Cortex of kidney (tissue), 1 donor: Measurements from ENCODE around the gene CSK.

ENCODE experiments used
- DNase-seq: peaks from one replicate; lab custom pipeline; 2025; lab: John Stamatoyannopoulos, UW

The CSK gene

DNA sequence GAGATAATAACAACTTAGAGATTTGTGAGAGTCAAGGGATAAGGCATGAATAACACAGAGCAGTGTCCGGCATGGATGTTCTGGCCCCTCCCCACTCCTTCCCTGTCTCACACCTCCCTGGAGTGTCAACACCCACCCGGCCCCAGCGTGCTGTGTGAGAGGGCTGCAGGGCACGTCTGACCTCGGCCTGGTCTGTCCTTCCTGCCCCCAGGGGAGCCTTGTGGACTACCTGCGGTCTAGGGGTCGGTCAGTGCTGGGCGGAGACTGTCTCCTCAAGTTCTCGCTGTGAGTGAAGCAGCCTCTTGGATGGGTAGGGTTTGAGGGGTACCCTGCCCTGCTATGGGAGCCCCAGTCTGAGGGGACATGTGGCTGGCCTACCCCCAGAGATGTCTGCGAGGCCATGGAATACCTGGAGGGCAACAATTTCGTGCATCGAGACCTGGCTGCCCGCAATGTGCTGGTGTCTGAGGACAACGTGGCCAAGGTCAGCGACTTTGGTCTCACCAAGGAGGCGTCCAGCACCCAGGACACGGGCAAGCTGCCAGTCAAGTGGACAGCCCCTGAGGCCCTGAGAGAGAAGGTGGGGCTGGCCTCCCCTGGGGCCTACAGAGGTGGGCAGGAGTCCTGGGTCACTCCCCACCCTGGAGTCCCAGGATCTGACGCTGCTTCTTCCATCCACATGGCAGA, 19.6 kb downstream of the CSK start:
- DNase-seq = no peak

DNA sequence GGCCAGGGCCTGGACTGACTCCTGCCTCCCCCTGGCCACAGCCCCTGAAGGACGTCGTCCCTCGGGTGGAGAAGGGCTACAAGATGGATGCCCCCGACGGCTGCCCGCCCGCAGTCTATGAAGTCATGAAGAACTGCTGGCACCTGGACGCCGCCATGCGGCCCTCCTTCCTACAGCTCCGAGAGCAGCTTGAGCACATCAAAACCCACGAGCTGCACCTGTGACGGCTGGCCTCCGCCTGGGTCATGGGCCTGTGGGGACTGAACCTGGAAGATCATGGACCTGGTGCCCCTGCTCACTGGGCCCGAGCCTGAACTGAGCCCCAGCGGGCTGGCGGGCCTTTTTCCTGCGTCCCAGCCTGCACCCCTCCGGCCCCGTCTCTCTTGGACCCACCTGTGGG, 20.4 kb downstream of the CSK start:
- DNase-seq = no peak

DNA sequence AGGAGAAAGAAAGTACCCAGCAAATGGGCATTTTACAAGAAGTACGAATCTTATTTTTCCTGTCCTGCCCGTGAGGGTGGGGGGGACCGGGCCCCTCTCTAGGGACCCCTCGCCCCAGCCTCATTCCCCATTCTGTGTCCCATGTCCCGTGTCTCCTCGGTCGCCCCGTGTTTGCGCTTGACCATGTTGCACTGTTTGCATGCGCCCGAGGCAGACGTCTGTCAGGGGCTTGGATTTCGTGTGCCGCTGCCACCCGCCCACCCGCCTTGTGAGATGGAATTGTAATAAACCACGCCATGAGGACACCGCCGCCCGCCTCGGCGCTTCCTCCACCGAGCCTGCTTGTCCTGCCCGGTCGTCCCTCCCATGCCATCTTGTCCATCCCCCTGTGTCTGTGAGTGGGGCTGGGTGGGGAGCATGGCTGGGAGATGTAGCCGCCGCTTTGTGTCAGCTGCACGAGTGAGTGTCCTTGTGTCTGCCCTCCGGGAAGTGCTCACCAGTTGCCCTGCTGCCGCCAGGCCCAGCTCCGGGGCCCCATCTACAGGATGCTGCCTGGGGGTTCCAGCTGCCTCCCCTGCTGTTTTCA, 21.1 kb downstream of the CSK start:
- DNase-seq = no peak

DNA sequence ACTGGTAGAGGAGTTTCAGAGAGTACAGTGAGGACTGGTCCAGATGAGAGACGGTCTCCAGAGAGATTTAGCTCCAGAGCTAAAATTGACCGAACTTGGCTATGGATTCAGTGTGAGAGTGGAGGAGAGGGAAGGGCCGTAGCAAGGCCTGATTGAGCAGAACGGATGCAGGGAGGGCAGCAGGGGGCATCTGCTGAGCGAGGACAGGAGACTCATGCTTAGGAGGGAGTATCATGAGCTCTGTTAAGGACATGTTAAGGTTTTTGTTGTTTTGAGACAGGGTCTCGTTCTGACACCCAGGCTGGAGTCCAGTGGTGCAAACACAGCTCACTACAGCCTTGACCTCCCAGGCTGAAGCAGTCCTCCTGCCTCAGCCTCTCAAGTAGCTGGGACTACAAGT, 23.1 kb downstream of the CSK start:
- DNase-seq = no peak

DNA sequence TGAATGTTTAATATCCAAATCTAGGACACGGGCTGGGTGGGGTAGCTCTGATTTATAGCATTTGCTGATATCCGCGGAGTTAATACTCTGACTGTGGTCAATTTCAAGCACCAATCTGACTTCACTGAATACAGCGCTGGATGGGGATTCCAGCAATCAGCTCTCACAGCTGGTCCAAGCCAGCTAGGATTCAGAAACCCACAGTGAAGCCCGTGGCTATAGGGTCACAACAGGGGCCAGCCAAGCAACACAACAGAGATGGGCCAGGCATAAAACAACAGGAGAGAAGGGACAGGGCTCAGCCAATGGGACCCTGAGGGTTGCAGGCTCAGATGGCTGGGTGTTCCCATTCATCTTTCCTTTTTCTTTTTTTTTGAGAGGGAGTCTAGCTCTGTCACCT, 25.4 kb downstream of the CSK start:
- DNase-seq = no peak

DNA sequence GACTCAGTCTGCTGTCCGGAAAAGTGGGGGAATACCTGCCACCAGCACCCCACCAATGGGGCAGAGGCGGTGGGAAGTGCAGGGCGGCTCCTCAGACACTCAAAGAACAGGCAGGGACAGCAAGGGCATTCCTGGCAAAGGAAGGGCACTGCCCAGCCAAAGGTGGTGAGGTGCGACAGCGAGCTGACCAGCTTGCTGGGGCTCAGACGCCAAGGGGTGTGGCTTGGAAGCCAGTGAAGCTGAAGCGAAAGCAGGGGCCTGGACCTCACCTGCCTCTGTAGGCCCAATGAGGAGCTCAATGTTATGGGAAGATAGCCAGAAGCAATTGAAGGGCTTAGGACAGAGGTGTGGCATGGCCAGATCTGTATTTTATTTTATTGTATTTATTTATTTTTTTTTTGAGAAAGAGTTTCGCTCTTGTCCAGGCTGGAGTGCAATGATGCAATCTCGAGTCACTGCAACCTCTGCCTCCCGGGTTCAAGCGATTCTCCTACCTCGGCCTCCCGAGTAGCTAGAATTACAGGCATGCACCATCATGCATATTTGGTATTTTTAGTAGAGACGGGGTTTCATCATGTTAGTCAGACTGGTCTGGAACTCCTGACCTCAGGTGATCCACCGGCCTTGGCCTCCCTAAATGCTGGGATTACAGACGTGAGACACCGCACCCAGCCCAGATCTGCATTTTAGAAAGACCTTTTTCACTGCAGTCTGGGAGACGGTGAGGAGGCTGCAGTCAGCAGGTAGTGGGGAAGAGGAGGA, 26.4 kb downstream of the CSK start:
- DNase-seq = no peak

DNA sequence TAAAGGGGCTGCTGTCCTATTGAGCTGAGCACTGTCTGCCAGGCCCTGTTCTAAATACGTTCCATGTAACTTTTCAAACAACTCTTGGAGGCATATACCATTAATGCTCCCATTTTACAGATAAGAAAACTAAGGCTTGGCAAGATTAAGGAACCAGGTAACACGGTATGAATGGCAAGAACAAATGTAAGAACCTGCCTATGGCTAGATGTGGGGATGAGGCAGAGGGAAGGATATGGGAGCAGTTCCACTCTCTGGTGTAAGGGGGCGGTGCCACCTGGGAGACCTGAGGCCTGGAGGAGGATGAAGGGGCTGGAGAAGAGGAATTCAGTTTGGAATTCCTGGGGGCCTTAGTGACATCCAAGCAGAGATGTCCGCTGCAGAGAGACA, 27.0 kb downstream of the CSK start:
- no peak for DNase-seq

DNA sequence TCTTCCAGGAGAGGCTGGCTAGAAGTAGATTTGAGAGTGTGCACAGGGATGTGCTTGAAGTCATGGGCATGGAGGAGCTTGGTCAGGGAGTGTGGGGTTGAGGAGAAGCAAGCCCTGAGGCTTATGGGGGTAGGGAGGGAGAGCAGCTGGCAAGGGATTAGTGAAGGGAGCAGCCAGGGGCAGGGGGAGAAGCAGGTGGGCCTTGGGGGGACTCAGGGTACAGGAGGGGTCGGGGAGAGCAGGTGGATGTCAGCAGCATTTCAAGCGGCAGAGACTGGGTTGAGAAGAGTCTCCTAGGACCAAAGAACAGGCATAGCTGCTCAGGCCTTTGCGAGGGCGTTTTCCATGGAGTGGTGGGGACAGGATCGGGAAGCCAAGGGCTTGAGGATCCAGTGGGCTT, 27.4 kb downstream of the CSK start:
- no peak for DNase-seq

DNA sequence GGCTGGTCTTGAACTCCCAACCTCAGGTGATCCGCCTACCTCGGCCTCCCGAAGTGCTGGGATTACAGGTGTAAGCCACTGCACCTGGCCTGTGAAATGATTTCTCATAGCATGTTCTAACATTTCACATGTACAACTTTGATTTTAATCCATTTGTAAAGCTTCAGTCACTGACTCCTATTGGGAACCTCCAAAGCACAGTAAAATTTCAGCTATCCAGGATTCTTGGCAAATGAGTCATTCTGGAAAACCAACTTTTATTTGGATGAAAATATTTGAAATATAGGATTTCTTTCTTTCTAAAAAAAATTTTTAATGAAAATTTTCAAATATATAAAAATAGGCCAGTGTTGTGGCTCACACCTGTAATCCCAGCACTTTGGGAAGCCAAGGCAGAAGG, 28.1 kb downstream of the CSK start:
- DNase-seq = no peak

DNA sequence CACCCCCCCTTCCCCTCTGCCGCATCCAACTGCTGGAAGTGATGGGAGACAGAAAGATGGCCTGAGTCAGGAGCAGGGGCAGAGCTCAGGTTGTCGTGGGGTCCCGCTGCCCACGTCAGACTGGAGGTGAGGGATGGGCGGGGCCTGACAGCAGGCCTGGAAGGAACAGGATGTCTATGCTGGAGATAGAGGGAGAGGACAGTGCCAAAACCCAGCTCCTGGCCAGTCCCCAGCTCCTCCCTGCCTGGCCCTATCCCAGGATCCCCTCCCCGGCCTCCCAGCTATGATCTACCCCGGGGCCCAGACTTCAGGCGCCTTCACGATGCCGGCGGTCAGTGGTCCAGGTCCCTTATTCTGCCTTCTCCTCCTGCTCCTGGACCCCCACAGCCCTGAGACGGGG, 30.7 kb downstream of the CSK start, which contains the start of gene LMAN1L:
TSS of gene LMAN1L (plus strand) at position 303 of the 400 bp plus-strand sequence. CDS start at position 323, 20 bp downstream.
- no peak for DNase-seq

DNA sequence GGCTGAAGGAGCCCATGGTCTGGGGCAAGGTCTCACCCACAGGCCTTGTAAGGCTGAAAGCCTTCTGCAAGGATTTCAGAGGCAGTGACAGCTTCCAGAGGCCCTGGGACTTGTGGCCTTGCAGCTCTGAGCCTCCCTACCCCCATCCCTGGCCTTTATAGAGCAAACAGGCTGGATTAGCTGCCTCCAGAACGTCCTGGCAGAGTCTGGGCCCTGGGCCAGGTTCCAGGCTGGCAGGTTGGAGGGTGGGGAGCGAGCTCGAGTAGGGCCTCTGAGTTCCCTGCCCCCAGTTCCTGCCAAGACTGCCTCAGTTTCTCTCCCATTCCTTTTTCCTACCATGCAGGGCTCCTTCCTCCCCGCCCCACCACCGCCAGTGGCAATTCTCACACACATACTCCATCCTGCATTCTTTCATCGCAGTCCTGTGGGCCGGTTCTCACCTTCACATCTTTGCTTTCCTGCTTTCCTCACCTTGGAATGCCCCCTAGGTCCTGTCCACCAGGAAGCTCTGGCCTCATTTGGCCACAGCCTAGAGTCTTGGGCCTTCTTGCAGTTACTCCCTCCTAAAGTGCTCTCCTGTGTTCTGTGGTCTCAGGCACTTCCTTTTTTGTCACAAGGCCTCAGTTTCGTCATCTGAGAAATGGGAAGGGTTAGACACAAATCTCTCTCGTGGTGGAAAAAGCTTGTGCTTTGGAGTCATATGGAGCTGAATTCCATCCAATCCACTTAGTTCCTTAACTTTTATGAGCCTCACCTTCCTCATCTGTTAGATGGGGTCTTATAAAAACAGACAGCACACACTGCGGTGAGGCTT, 33.4 kb downstream of the CSK start:
- no peak for DNase-seq

DNA sequence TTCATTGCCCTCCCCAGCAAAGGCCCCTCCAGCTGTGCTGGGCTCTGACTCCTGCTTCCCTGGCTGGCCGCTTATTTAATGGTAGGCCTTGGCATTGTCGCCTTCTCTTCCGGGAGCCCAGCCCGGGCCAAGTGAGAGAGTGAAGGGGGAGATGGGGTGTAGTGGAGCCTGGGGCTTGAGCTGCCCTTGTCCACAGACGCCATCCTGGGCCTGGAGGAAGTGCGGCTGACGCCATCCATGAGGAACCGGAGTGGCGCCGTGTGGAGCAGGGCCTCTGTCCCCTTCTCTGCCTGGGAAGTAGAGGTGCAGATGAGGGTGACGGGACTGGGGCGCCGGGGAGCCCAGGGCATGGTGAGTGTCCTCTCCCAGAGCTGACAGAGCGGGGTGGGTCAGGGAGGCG, 34.1 kb downstream of the CSK start:
- no peak for DNase-seq

DNA sequence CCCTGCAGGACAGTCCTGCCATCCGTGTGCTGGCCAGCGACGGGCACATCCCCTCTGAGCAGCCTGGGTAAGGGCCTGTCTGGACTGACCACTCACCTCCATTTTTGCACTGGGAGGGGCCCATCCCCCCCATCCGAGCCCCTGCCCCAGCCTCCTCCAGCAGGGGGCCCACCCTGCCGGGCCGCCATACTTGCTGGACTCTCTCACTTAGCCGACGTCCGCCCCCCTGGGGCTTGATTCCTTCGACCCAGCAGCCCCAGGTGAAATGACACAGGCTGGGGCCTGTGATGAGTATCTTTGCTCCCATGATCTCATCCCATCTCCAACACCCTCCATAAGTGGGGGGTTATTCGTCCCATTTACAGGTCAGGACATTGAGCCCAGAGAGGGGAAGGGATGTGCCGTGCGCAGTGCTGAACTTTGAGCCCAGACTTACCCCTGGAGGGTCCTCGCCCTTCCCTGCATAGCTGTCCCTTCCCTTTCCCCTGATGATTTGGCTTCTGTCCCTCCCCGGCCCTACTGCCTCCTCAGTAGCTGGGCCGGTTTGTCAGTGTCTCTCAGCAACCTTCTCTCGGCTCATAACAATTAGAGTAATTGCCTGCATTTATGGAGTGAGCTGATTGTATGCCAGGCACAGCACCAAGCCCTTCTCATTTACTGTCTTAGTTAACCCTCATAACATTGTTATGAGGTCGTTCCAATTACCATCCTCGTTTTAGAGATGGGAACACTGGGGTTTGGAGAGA, 34.9 kb downstream of the CSK start:
- DNase-seq = no peak

DNA sequence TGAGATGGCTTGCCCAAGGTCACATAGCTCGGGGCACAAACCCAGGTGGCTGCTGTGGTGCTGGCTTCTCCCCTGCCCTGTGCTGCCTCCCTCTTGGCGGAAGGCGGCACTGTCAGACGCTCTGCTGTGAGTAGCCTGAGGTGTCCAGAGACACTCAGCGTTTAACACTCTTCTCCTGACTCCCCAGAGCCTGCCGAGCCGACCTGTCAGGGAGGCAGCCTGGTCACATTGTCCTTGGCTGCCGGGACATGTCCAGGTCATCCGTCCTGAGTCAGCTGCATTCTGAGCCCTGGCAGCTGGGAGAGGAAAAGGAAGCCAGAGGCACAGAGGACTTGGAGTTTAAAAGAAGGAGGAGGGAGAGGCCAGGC, 35.5 kb downstream of the CSK start:
- no peak for DNase-seq

DNA sequence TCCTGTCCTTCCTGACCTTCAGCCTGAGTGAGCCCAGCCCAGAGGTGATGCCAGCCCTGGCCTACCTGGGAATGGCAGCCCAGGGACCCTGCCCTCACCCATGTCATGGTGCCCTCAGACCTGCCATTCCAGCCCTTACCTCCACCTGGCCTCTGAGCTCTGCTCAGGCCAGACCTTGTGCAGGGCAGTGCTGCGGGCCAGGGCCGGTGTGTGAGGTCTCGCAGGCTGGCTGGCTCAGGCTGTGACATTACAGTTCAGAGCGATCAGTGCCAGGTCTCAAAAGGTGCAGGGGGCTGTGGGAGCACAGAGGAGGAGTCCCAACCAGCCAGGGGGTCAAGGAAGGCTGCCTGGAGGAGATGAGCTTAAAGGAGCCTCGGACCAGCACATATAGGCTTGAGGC, 38.2 kb downstream of the CSK start:
- no peak for DNase-seq

DNA sequence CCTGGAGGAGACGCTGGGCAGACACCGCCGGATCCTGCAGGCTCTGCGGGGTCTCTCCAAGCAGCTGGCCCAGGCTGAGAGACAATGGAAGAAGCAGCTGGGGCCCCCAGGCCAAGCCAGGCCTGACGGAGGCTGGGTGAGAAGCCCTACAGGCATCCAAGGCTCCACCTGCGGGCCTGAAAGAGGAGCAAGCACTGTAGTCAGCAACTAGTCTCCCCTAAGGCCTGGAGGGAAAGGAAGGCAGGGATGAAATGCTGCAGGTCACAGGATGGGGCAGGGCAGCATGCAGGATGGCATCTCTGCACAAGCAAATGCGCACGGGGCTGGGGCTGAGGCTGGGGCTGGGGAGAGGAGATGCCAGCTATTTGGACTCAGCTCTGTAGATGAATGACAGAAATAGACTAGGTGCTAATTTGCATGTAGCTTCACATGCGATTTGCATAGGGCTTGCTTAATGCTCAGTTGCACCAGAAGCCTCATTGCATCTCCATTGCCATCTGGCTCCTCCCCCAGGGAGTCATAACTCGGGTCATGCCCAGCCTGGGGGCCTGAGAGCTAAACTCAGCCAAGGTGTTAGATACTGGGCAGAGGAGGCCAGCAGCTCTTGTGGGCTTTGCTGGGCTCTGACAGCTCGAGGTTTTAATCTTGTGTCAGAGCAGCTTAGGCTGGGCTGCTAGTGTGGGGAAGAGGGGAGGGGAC, 39.4 kb downstream of the CSK start:
- DNase-seq = no peak

DNA sequence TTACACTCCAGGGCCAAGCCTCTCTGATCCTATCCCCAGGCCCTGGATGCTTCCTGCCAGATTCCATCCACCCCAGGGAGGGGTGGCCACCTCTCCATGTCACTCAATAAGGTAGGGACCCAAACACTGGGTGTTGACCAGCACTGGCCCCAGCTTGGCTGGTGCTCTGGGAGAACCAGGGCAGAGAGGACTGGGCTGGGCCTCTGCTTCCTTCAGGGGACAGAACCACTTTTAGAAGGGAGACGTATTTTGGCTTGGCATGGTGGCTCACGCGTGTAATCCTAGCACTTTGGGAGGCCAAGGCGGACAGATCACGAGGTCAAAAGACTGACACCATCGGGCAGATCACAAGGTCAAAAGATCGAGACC, 39.9 kb downstream of the CSK start:
- DNase-seq = no peak

DNA sequence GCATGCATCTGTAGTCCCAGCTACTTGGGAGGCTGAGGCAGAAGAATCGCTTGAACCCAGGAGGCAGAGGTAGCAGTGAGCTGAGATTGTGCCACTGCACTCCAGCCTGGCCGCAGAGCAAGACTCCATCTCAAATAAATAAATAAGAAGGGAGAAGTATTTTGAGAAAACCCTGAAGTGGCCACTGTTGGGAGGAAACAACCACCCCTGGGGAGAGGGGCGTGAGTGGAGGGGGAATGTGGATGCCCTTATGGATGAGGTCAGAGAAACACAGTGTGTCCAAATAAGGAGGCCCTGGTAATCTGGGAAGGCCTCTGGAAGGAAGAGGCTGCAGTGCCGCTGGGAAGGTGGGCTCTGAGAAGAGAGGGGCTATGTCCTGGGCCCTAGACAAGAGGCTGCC, 40.4 kb downstream of the CSK start:
- DNase-seq = no peak

DNA sequence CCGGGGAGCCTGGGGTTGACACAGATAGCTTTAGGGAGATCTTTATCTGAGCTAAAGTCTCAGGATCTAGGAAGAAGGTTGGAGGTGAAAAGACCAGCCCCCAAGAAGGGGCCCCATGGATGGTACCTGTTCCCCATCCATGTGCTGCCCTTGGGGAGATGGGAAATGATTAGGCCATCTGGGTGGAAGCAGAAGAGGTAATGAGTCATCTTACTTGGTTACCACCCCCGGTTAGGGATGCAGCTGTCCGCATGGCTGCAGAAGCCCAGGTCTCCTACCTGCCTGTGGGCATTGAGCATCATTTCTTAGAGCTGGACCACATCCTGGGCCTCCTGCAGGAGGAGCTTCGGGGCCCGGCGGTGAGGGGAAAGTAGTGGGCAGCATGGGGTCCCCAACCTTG, 41.4 kb downstream of the CSK start:
- DNase-seq = no peak

DNA sequence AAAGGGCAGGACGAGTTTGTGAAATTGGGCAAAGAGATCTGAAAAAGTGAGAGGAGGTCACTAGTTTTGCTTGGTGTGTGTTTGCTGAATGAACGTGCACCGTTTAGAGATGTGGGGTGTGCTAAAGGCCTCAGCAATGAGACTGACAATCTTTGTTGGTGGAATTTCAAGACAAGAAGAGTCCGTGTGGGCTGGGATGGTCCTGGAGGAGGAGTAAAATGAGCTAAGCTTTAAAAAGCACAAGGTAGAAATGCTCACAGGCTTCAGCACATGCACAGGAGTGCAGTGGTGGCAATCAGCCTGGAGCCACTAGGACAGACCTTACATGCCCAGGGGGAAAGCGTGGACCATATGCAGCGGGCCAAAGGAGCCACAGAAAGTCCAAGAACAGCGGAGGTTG, 43.1 kb downstream of the CSK start:
- no peak for DNase-seq

DNA sequence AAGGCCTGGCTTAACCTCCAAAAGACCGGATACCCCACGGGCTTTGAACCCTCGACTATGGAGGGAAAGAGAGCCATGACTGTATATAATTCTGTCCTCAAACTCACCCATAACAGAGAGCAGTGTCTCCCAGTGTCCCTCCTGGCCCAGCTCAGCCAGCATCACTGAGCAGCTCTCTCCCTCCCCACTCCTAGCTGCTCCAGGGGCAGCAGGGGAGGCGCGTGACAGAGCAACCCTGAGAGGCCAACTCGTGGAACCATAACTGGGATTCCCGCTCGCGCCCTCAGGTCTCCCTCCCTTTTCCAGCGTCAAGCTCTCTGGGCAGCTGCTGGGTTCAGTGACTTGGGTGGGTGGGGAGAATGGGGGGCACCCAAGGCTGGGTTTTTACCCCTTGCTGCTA, 44.0 kb downstream of the CSK start:
- no peak for DNase-seq
